ENCODE results near the gene BCKDHB.
A peak's percentile ranks its signal among the peaks of the same experiment; 100 is the strongest.

The BCKDHB gene

GRCh38 chr6:80215063-80215462 is 108.6 kb downstream of the BCKDHB start:
- intact Hi-C loops (cut with DNase I; ENCODE audit: low total_unique reads), result no loop called here

GRCh38 chr6:80217794-80218193 is 111.3 kb downstream of the BCKDHB start:
- no peak for DNase-seq
- TF ChIP-seq CTCF (IDR thresholded peaks at IDR 0.05), result no peak

More at GRCh38 chr6:80215063-80215462, 108.6 kb downstream of the BCKDHB start:
- Histone ChIP-seq H3K27me3 (no peaks in the 10 kb centered on the region), H3K27ac (no peak overlapping the region), H3K4me3 (no peak overlapping the region), H3K36me3 (no peaks in the 10 kb centered on the region), H3K9me3 (no peaks in the 10 kb centered on the region), H3K4me1 (peaks cover 0 to 15% (median 0%) of the 10 kb centered on the region in 4 donors)
- no peak for TF ChIP-seq CTCF (IDR thresholded peaks at IDR 0.05)
- no peak for DNase-seq

GRCh38 chr6:80223743-80224212 is 117.3 kb downstream of the BCKDHB start:
- Histone ChIP-seq H3K4me3 (no peak overlapping the region), H3K9me3 (no peaks in the 10 kb centered on the region), H3K27me3 (no peaks in the 10 kb centered on the region), H3K27ac (no peak overlapping the region), H3K36me3 (no peaks in the 10 kb centered on the region), H3K4me1 (peaks cover 0 to 12% (median 0%) of the 10 kb centered on the region in 4 donors)
- no peak for TF ChIP-seq CTCF (IDR thresholded peaks at IDR 0.05)
- peak in 1 of 2 donors; percentile 54 for DNase-seq
- intact Hi-C loops (cut with DNase I; ENCODE audit: low total_unique reads), result no loop called here

More at GRCh38 chr6:80217794-80218193, 111.3 kb downstream of the BCKDHB start:
- Histone ChIP-seq H3K36me3 (no peaks in the 10 kb centered on the region), H3K4me1 (peaks cover 0 to 15% (median 0%) of the 10 kb centered on the region in 4 donors), H3K27ac (peak overlapping the region in 1 of 2 donors; percentile 6), H3K9me3 (no peaks in the 10 kb centered on the region), H3K27me3 (no peaks in the 10 kb centered on the region), H3K4me3 (no peak overlapping the region)
- intact Hi-C loops (cut with DNase I; ENCODE audit: low total_unique reads), result no loop called here

- Histone ChIP-seq H3K4me1 (peaks cover 0 to 10% (median 0%) of the 10 kb centered on the region in 4 donors), H3K4me3 (no peak overlapping the region), H3K9me3 (no peaks in the 10 kb centered on the region), H3K36me3 (no peaks in the 10 kb centered on the region), H3K27me3 (no peaks in the 10 kb centered on the region), H3K27ac (no peak overlapping the region)
- no peak for TF ChIP-seq CTCF (IDR thresholded peaks at IDR 0.05)
- DNase-seq, result no peak
- intact Hi-C loops (cut with DNase I; ENCODE audit: low total_unique reads), result no loop called here
Measured at GRCh38 chr6:80226151-80226550, 119.7 kb downstream of the BCKDHB start.

GRCh38 chr6:80226699-80227098 is 120.2 kb downstream of the BCKDHB start:
- no peak for DNase-seq
- Histone ChIP-seq H3K4me3 (no peak overlapping the region), H3K36me3 (no peaks in the 10 kb centered on the region), H3K27me3 (no peaks in the 10 kb centered on the region), H3K4me1 (peaks cover 0 to 10% (median 0%) of the 10 kb centered on the region in 4 donors), H3K27ac (no peak overlapping the region), H3K9me3 (no peaks in the 10 kb centered on the region)
- intact Hi-C loops (cut with DNase I; ENCODE audit: low total_unique reads), result no loop called here
- TF ChIP-seq CTCF (IDR thresholded peaks at IDR 0.05), result no peak

Data from tibial artery (tissue), 4 donors.